NCI-H526 treated with DMSO at 0.1 percent for 48 hours (cell line): ENCODE results near the gene C7orf25.
"Not testable (repeated sequence)": the region's sequence is repeated elsewhere in the genome, so short reads cannot be mapped to it uniquely, and the experiment has no call there.

Experiments used
- DNase-seq: peaks from one replicate; lab custom pipeline; 2025; lab: John Stamatoyannopoulos, UW

C7orf25 gene

GRCh38 chr7:42929449-42929848 is 17.6 kb upstream of the C7orf25 start:
- no peak for DNase-seq

DNA sequence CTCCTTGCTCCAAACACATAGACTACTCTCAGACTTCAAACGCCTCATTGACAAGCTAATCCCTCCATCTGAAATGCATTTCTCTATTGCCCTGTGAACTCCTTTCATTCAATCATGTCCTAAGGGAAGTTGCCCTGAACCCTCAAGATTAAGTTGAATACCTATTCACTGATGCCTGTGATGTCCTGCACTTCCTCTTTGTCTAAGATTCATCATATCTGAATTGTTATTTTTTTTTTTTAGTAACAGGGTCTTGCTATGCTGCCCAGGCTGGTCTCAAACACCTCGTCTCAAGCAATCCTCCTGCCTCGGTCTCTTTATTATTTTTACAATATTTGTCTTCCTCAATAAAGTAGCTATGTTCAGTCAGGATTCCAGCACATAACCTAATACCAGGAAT is 16.9 kb upstream of the C7orf25 start:
- DNase-seq, result no peak

DNA sequence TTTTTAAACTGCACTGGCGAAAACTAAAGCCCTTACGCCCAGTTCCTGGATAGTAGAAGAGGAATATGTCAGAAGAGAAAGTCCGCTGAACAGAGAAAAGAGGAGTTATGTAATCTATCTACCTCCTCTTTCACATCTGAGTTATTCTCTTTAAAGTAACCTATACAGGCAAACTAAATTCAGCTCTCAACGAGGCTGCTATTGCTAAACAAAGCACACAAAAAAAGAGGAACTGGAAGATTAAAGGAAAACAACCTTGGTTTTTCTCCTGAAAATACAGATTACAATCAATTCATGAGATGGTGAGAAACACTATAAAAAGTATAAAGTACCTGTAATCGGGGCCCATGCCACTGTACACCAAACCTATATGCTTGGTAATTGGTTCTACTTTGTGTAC is 14.3 kb upstream of the C7orf25 start:
- no peak for DNase-seq

DNA sequence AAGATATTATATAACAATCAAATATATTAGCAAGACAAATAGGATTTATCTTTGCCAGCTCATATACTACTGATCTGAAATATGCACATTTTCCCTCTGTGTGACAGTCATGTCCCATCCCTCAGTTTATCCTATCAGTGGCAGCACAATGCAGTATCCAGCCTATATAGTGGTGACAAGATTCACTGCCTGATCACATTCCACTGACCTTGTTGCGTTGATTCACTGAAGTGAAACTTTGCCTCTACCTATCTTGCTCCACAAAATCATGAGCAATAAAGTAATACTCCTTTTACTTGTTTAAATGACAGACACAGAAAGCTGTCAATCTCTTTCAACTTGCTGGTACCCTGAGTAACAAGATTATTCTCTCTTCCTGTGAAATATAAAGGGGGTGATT is 13.8 kb upstream of the C7orf25 start:
- DNase-seq, result no peak

GRCh38 chr7:42924223-42924838 is 12.5 kb upstream of the C7orf25 start:
- no peak for DNase-seq

DNA sequence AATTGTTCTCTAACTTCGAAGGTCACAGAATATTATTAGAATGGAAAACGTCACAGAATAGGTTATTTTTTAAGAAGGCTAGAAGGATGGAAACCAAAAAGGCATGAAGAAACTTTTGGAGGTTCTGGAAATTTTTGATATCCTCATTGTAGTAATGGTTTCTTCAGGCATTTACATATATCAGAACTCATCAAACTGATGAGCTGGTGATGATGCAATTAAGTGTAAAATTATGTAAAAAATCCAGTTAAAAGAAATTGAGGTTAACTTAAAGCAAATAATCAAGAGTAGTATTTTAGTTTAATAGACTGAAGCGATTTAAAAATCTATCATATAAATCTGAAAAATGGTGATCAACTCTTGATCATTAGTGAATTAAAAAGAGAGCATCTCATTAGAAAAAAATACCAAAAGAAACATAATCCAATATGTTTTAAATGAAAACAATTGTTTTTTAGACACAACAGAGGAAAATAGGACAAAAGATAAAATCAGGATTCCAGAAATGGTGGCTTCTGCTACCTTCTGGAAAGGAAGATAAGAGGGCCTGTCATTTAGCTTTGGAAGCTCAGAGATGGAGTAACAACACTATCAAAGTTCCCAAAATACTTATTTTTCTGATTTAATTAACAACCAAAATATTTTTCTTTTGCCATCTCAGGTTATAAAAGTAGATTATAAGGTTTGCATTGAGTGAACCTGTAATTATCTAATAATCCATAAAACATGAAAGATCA is 10.3 kb upstream of the C7orf25 start:
- DNase-seq, result no peak

DNA sequence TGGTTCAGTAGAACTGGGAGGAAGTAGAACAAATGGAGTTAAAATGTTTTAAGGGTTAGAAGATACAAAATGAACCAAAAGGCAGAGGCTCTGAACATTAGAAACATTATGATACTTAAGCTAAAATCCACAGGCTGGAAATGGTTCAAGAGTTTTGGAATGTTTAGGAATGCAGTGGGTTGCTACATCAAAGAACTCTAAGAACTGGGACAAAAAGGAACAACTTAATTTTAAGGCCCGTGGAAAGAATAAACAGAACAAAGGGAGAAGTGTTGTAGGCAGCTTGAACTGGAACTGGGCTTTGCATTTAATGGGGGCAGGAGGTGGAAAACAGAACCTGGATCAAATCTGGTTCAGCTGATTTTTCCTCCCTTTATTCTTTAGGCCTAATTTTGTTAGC is 3.5 kb upstream of the C7orf25 start:
- DNase-seq, result no peak

DNA sequence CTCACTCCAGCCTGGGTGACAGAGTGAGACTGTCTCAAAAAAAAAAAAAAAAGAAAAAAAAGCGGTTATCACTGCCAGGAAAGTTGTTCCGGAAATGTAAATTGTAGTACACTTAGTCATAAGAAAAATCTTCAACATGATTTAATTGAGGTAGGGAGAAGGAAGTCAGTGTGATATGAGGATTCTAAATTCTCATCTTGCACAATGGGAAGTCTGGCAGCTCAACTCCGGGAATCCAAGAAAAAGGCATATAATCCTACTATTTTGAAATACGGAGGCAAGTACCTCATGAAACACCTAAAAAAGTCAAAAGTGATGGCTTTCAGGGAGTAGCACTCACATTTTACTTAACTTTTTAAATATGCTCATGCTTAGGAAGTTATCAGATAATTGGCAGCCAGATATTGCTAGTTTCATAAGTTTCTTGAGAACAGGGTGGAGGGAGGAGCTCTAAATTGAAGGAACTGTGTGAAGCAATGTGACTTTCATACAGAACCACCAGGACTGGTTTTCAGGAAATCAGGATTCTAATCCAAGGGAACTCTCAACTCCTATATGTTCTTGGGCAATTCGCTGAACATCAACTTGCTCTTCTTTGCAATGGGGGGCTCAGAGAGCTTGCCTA is 2.7 kb upstream of the C7orf25 start:
- DNase-seq, result no peak

- DNase-seq, result no peak
Observed at GRCh38 chr7:42914009-42914408, 2.1 kb upstream of the C7orf25 start.

DNA sequence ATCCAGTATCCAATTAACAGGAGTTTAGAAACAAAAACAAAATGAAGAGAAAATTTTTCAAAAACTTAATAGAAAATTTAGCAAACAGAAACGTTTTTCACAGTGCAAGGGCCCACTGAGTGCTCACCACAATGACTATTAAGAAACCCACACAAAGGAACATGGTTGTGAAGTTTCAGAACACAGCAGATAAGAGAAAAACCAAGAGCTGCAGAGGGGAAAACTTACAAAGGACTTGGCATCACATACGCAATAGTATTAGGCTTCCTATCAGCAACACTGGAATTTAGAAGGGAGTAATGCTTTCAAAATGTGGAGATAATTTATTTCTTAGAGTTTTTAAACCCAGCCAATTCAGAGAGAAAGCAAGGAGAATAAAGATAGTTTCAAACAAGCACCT is 1.7 kb upstream of the C7orf25 start:
- no peak for DNase-seq

- no peak for DNase-seq
Observed at GRCh38 chr7:42910306-42910705, 1.6 kb downstream of the C7orf25 start.

GRCh38 chr7:42907316-42907715 is 4.6 kb downstream of the C7orf25 start:
- DNase-seq, result no peak

DNA sequence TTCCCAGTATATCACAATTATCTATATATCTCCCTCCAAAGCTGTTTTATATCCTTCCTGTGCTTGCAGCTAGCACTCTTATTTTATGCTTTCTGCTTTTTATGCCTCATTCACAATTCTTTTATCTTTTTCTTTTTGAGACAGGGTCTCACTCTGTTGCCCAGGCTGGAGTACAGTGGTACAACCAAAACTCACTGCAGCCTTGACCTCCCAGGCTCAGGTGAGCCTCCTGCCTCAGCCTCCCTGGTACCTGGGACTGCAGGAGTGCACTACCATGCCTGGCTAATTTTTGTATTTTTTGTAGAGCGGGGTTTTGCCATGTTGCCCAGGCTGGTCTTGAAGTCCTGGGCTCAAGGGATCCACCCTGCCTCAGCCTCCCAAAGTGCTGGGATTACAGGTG is 5.7 kb downstream of the C7orf25 start:
- no peak for DNase-seq

- DNase-seq, result no peak
Observed at GRCh38 chr7:42902331-42902730, 9.5 kb downstream of the C7orf25 start.

GRCh38 chr7:42900842-42901241 is 11.0 kb downstream of the C7orf25 start:
- DNase-seq, result no peak

DNA sequence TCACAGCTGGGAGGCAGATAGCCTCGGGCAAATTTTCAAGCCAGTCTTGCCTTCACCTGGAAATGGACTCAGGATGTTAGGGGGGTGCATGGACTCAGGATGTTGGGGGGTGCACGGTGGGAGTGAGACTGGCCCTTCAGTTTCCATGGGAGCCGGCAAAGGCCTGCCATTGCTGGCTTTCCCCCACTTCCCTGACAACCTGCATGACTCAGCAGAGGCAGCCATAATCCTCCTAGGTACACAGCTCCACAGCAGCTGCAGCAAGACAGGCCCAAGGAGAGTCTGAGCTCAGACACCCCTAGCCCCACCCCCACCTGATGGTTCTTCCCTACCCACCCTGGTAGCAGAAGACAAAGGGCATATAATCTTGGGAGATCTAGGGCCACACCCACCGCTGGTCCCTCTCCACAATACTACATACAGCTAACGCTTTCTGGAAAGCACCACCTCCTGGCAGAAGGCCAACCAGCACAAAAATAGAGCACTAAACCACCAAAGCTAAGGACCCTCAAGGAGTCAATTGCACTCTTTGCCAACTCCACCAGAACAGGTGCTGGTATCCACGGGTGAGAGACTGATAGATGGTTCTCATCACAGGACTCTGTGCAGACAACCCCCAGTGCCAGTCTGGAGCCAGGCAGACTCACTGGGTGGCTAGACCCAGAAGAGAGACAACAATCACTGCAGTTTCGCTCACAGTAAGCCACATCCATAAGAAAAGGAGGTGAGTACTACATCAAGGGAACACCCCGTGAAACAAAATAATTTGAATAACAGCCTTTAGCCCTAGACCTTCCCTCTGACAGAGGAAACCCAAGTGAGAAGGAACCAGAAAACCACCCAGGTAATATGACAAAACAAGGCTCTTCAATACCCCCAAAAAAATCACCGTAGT is 18.3 kb downstream of the C7orf25 start:
- no peak for DNase-seq

DNA sequence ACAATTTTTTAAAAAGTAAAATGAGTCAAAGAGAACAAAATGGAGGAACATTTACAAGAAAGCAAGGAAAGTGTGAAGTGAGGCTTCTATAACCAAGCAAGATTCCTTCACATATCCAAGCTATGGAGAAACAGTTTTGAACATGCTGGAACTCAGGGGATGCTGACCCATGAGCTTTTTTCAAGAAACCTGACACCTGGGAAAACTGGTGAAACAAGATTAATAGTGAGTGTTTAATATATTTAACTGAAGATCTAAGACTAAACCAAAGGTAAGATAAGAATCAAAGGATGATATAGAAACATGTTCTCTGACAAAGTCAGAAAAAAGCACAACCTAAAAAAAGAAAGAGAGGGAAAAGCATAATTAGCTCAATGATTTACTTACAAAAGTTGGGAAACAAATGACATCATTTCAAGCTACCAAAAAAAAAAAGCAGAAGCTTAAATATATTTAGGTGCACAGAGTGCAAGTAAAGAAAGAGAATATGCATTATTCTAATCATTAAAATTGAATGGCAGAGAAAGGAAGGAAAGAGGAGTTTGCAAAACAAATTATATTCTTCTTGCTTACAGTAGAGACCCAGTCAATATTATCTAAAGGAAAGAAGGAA is 24.9 kb downstream of the C7orf25 start:
- DNase-seq, result no peak

DNA sequence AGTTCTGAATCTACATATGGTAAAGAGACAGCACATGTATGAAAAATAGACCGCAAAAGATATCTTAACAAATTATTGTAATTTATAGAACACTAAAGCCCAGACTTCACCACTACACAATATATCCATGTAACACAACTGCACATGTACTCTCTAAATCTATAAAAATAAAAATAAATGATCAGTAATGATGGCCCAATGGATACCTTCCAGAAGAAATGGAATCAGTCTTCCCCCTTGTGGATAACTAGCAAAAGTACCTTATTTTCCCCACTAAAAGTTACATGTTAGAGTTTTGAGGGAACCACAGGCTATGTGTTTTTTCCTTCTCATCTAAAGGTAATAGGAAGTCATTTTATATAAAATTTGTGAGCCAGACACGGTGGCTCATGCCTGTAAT is 25.7 kb downstream of the C7orf25 start:
- no peak for DNase-seq

DNA sequence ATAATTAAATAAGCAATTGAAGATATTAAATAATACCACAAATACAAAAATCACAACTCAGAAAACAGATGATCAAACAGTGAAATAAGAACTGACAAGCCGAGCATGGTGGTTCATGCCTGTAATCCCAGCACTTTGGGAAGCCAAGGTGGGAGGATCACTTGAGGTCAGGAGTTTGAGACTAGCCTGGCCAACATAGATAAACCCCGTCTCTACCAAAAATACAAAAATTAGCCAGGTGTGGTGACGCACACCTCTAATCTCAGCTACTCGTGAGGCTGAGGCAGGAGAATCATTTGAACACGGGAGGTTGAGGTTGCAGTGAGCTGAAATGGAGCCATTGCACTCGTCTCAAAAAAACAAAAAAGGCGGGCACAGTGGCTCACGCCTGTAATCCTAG is 26.7 kb downstream of the C7orf25 start:
- DNase-seq, result not testable (repeated sequence)

- DNase-seq, result no peak
Observed at GRCh38 chr7:42883950-42884349, 27.9 kb downstream of the C7orf25 start.

DNA sequence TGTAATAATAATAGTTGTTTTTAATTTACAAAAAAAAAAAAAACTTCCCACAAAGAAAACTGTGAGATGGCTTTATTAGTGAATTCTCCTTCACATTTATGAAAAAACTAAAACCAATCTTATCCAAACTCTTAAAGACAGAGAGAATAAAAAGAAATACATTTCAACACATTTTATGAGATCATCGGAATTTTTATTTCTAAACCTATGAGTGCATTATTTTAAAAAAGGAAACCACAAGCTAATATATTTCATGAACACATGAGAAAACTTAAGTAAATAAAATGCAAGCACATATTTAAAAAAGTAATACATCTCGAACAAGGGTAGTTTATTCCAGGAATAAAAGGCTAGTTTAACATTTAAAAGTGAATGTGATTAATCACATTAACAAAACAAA is 31.5 kb downstream of the C7orf25 start:
- DNase-seq, result no peak

DNA sequence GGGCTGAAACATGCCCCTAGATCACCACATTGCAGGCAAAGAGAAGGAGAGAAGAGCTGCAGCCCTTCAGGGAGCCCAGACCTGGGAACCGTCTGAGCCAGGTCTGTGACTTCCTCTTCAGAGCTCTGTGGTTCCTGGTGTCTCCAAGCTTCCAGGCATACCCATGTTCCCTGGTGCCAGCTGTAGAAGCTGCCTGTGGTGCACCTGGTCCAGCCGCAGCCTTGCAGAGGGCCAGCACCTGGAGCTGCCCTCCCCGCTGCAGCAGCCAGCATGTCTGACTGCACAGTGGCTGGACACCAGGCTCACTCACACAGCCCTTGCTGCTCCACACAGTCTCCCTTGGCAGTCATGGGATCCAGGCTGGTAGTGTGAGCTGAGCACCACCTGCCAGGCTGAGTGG is 33.6 kb downstream of the C7orf25 start:
- DNase-seq, result no peak
